Smooth muscle cell (in vitro differentiated cells): ENCODE data around the gene UGT2B7. TPM values are rescaled to one million over a fixed set of nuclear protein-coding genes. Genes with fewer than 3 reads are reported as not detected.

ENCODE experiments used
- DNase-seq: peaks from one replicate; lab custom pipeline; 2025; ENCODE audit not compliant: unreplicated experiment; lab: John Stamatoyannopoulos, UW
- H2AFZ ChIP-seq: fragments of 200-600 bp; sonication (generic); 2 replicates; pipeline ENCODE4 v1.6.0; 2016; ENCODE audit warnings: antibody characterized with exemption, low read depth, mild to moderate bottlenecking
- H3F3A ChIP-seq: fragments of 200-600 bp; sonication (generic); 2 replicates; pipeline ENCODE4 v1.6.0; 2017; ENCODE audit warnings: antibody characterized with exemption, low read depth
- H3K27ac ChIP-seq: fragments of 200-600 bp; sonication (generic); 2 replicates; pipeline ENCODE4 v1.5.1; 2016; ENCODE audit warnings: low read depth, mild to moderate bottlenecking
- H3K27me3 ChIP-seq: fragments of 200-600 bp; sonication (generic); 2 replicates; pipeline ENCODE4 v1.6.1; 2016; ENCODE audit warnings: low read depth, mild to moderate bottlenecking
- H3K36me3 ChIP-seq: fragments of 200-600 bp; sonication (generic); 2 replicates; pipeline ENCODE4 v1.5.1; 2016; ENCODE audit warnings: low read depth
- H3K4me1 ChIP-seq: fragments of 200-600 bp; sonication (generic); 2 replicates; pipeline ENCODE4 v1.5.1; 2016; ENCODE audit warnings: low read depth
- H3K4me2 ChIP-seq: fragments of 200-600 bp; sonication (generic); 2 replicates; pipeline ENCODE4 v1.6.0; 2016; ENCODE audit warnings: mild to moderate bottlenecking
- H3K4me3 ChIP-seq: fragments of 200-600 bp; sonication (generic); 2 replicates; pipeline ENCODE4 v1.5.1; 2016; ENCODE audit warnings: mild to moderate bottlenecking
- H3K79me2 ChIP-seq: fragments of 200-600 bp; sonication (generic); 2 replicates; pipeline ENCODE4 v1.6.0; 2016; ENCODE audit warnings: low read depth, mild to moderate bottlenecking
- H3K9ac ChIP-seq: fragments of 200-600 bp; sonication (generic); 2 replicates; pipeline ENCODE4 v1.6.0; 2016; ENCODE audit warnings: low read depth
- H3K9me3 ChIP-seq: fragments of 200-600 bp; sonication (generic); replicated peaks from 2 replicates; pipeline ENCODE4 v1.5.1; 2016; ENCODE audit warnings: low read depth
- H4K20me1 ChIP-seq: fragments of 200-600 bp; sonication (generic); 2 replicates; pipeline ENCODE4 v1.6.0; 2016; ENCODE audit warnings: low read depth
- WGBS: methylation state at CpG from one replicate; pipeline ENCODE4 v1.1.7; 2016; ENCODE audit warnings: low lambda C conversion rate; 5-methylcytosine and 5-hydroxymethylcytosine counted together
- polyA plus RNA-seq: library from polyadenylated mRNA; unstranded; fragments of >200 nt; fragmentation: Nextera tagmentation; extraction: Ambion mirVana; gene quantifications from 2 replicates; pipeline ENCODE4 v1.2.1, GENCODE V29; 2016
- total RNA-seq: library from RNA; depleted of rRNA; stranded (reverse); fragments of >200 nt; gene quantifications from 2 replicates; pipeline ENCODE4 v1.2.3, GENCODE V29; 2014
- TF ChIP-seq, protein P1 (sequence below): fragments of 200-600 bp; sonication (generic); IDR thresholded peaks from 2 replicates; pipeline ENCODE4 v1.5.1; 2017; ENCODE audit warnings: borderline replicate concordance, mild to moderate bottlenecking, antibody characterized with exemption; ENCODE audit not compliant: insufficient read depth, poor library complexity, severe bottlenecking

The UGT2B7 gene
- total and polyA plus RNA-seq, 2 experiments from 2014 or later, result 0.45 to 2.6 TPM

DNA sequence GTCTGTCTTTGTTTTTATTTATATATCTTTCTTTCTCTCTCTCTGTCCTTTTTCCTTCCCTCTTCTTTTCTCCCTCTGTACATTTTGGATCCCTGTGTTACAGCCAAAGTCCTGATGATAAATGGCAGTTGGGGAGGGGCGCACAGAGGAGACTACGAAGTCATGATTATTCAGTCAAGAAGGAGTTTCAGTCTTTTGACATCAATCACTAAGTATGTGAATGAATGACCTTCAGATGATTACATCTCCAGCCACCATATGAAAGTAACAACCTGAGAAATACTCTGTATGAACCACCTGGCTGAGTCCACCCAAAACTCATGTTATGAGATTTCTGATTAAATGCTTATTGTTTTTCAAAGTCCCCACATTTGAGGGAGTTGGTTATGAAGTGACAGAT lies 45.0 kb downstream of the UGT2B7 start:
- Histone ChIP-seq H3K27me3 (no peaks in the 10 kb centered on the region), H3K9ac (no peak overlapping the region), H3K36me3 (no peaks in the 10 kb centered on the region), H2AFZ (peak overlapping the region; percentile 75), H3K4me2 (no peak overlapping the region), H4K20me1 (no peaks in the 10 kb centered on the region), H3F3A (no peaks in the 10 kb centered on the region), H3K4me1 (no peaks in the 10 kb centered on the region), H3K79me2 (no peaks in the 10 kb centered on the region), H3K27ac (no peak overlapping the region), H3K9me3 (no peaks in the 10 kb centered on the region), H3K4me3 (no peak overlapping the region)
- no peak for DNase-seq
- 85% methylated on average over 2 of the region's 2 CpGs for WGBS
- TF ChIP-seq, protein P1, sequence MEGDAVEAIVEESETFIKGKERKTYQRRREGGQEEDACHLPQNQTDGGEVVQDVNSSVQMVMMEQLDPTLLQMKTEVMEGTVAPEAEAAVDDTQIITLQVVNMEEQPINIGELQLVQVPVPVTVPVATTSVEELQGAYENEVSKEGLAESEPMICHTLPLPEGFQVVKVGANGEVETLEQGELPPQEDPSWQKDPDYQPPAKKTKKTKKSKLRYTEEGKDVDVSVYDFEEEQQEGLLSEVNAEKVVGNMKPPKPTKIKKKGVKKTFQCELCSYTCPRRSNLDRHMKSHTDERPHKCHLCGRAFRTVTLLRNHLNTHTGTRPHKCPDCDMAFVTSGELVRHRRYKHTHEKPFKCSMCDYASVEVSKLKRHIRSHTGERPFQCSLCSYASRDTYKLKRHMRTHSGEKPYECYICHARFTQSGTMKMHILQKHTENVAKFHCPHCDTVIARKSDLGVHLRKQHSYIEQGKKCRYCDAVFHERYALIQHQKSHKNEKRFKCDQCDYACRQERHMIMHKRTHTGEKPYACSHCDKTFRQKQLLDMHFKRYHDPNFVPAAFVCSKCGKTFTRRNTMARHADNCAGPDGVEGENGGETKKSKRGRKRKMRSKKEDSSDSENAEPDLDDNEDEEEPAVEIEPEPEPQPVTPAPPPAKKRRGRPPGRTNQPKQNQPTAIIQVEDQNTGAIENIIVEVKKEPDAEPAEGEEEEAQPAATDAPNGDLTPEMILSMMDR, result no peak

DNA sequence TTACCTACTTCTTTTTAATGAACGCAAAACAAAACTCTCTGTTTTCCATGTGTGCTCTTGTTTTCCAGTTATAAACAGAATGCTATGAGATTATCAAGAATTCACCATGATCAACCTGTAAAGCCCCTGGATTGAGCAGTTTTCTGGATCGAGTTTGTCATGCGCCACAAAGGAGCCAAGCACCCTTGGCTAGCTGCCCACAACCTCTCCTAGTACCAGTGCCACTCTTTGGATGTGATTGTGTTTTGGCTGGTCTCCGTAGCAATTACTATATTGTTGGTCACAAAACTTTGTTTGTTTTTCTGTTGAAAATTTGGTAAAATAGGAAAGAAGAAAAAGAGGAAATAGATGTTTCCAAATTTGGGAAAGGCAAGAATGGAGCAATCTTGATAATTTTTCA lies 51.1 kb downstream of the UGT2B7 start:
- Histone ChIP-seq H3K4me2 (no peak overlapping the region), H3K4me1 (no peaks in the 10 kb centered on the region), H3K27me3 (no peaks in the 10 kb centered on the region), H3F3A (no peaks in the 10 kb centered on the region), H3K9ac (no peak overlapping the region), H3K36me3 (no peaks in the 10 kb centered on the region), H2AFZ (no peak overlapping the region), H3K4me3 (no peak overlapping the region), H3K79me2 (no peaks in the 10 kb centered on the region), H3K27ac (no peak overlapping the region), H3K9me3 (no peaks in the 10 kb centered on the region), H4K20me1 (no peaks in the 10 kb centered on the region)
- WGBS, result 89% methylated on average over 4 of the region's 4 CpGs
- TF ChIP-seq, protein P1, result no peak
- no peak for DNase-seq

- Histone ChIP-seq H4K20me1 (no peaks in the 10 kb centered on the region), H3K27me3 (no peaks in the 10 kb centered on the region), H3K4me1 (no peaks in the 10 kb centered on the region), H3K9me3 (no peaks in the 10 kb centered on the region), H3K4me2 (no peak overlapping the region), H3K9ac (no peak overlapping the region), H3K27ac (no peak overlapping the region), H3K36me3 (no peaks in the 10 kb centered on the region), H3K79me2 (no peaks in the 10 kb centered on the region), H3K4me3 (no peak overlapping the region), H3F3A (no peaks in the 10 kb centered on the region), H2AFZ (no peak overlapping the region)
- DNase-seq, result no peak
- TF ChIP-seq, protein P1, result no peak
- WGBS, result 94% methylated on average over 4 of the region's 4 CpGs
Observed at GRCh38 chr4:69154021-69154420, 57.7 kb downstream of the UGT2B7 start.

- Histone ChIP-seq H3K4me3 (no peak overlapping the region), H3K27ac (no peak overlapping the region), H3K79me2 (no peaks in the 10 kb centered on the region), H3K4me1 (no peaks in the 10 kb centered on the region), H3F3A (no peaks in the 10 kb centered on the region), H3K9ac (no peak overlapping the region), H3K4me2 (no peak overlapping the region), H4K20me1 (no peaks in the 10 kb centered on the region), H3K27me3 (no peaks in the 10 kb centered on the region), H3K36me3 (no peaks in the 10 kb centered on the region), H3K9me3 (no peaks in the 10 kb centered on the region), H2AFZ (no peak overlapping the region)
- WGBS, result 85% methylated on average over 2 of the region's 2 CpGs
- no peak for DNase-seq
- TF ChIP-seq, protein P1, result peak; percentile 5
Observed at GRCh38 chr4:69156913-69157312, 60.6 kb downstream of the UGT2B7 start.
